K562 (cell line): ENCODE measurements around the gene TUT4. TPM values are rescaled to one million over a fixed set of nuclear protein-coding genes. Genes with fewer than 3 reads are reported as not detected.

ENCODE experiments used
- ATAC-seq: fragments of 200-7000 bp; cut with Tn5 transposase; 3 replicates; pipeline ENCODE4 v1.9.1; 2020; ENCODE audit warnings: moderate library complexity
- BruUV-seq: library from RNA; stranded (reverse); fragments of 400-500 nt; replicated peaks from 2 replicates; lab custom pipeline; 2021; lab: Mats Ljungman, UMichigan
- CTCF ChIA-PET: fragments of 300-600 bp; formaldehyde crosslinking; extraction: SDS; loops from one replicate; lab custom pipeline; 2021; ENCODE audit warnings: low intra/inter-chr PET ratio; lab: Yijun Ruan, JAX
- POLR2A ChIA-PET: fragments of 300-600, 350-650 bp; sonication (Branson Sonifier 250); formaldehyde crosslinking; extraction: SDS; loops from one replicate; lab custom pipeline; 2021; ENCODE audit warnings: antibody characterized with exemption, inconsistent platforms; lab: Yijun Ruan, JAX
- DNase-seq, 4 experiments: peaks; one replicate each; pipeline versions ENCODE4 v3.0.0 to v3.0.0-alpha.2; 2011 to 2018; ENCODE audit warnings: low spot score in 3 of 4, mixed read lengths in 3 of 4; ENCODE audit errors: extremely low read depth in 1 of 4
- FAIRE-seq: peaks from 2 replicates; lab custom pipeline; 2011; peaks lifted over from hg19 to GRCh38; lab: Jason Lieb, UNC
- H2AFZ ChIP-seq: 2 replicates; pipeline ENCODE4 v1.6.0; 2011; ENCODE audit warnings: low read depth, low read length, control low read depth, inconsistent platforms
- H3K27ac ChIP-seq: fragments of 200-600 bp; 3 replicates; pipeline ENCODE4 v1.8.0; 2011; ENCODE audit warnings: low read depth, mild to moderate bottlenecking, control low read depth, inconsistent platforms, low read length, moderate library complexity, mixed read lengths; ENCODE audit errors: extremely low read depth
- H3K27me3 ChIP-seq, 2 experiments: fragments of 300-600 bp in 1 of 2; 2 replicates in 1 of 2; 3 replicates in 1 of 2; pipeline versions ENCODE4 v1.6.0 to v1.8.0; 2011; ENCODE audit warnings: inconsistent platforms in 2 of 2, low read length in 2 of 2, mild to moderate bottlenecking in 1 of 2, mixed read lengths in 1 of 2, moderate library complexity in 1 of 2; ENCODE audit not compliant: control insufficient read depth in 2 of 2, insufficient read depth in 2 of 2
- H3K36me3 ChIP-seq: fragments of 300-600 bp; 3 replicates; pipeline ENCODE4 v1.8.0; 2011; ENCODE audit warnings: mild to moderate bottlenecking, low read length, inconsistent platforms; ENCODE audit not compliant: control insufficient read depth, insufficient read depth
- H3K4me1 ChIP-seq, 2 experiments: fragments of 200-600 bp in 1 of 2; replicated peaks in 1 of 2; 2 replicates in 1 of 2; 3 replicates in 1 of 2; pipeline versions ENCODE4 v1.5.1 to v1.8.0; 2011; ENCODE audit warnings: inconsistent platforms in 2 of 2, low read length in 2 of 2, mild to moderate bottlenecking in 1 of 2, mixed read lengths in 1 of 2, moderate library complexity in 1 of 2; ENCODE audit not compliant: control insufficient read depth in 2 of 2, insufficient read depth in 2 of 2
- H3K4me2 ChIP-seq: 2 replicates; pipeline ENCODE4 v1.6.1; 2011; ENCODE audit warnings: low read length, control low read depth, inconsistent platforms, mixed read lengths; ENCODE audit not compliant: insufficient read depth
- H3K4me3 ChIP-seq: fragments of 200-600 bp; sonication (generic), shearing (Covaris generic); 2 replicates; pipeline ENCODE4 v1.5.1; 2016; ENCODE audit warnings: control low read depth, inconsistent platforms
- H3K79me2 ChIP-seq: fragments of 200-600 bp; 3 replicates; pipeline ENCODE4 v1.8.0; 2011; ENCODE audit warnings: low read length, inconsistent platforms; ENCODE audit not compliant: control insufficient read depth, insufficient read depth
- H3K9ac ChIP-seq, 2 experiments: 2 replicates each; pipeline versions ENCODE4 v1.6.0 to v1.6.1; 2011; ENCODE audit warnings: low read depth in 2 of 2, low read length in 2 of 2, control low read depth in 1 of 2, inconsistent platforms in 1 of 2, mild to moderate bottlenecking in 1 of 2, mixed read lengths in 1 of 2; ENCODE audit not compliant: insufficient read depth in 1 of 2
- H3K9me1 ChIP-seq: one replicate; pipeline ENCODE4 v1.6.0; 2011; ENCODE audit warnings: inconsistent platforms, mild to moderate bottlenecking, low read length, moderate library complexity; ENCODE audit not compliant: control insufficient read depth, insufficient read depth
- H3K9me3 ChIP-seq: replicated peaks from 2 replicates; pipeline ENCODE4 v1.5.1; 2011; ENCODE audit warnings: low read depth, low read length, inconsistent platforms; ENCODE audit not compliant: control insufficient read depth, insufficient read depth
- H4K20me1 ChIP-seq: replicated peaks from 2 replicates; pipeline ENCODE4 v1.6.1; 2011; ENCODE audit warnings: low read length, inconsistent platforms, mixed read lengths; ENCODE audit not compliant: control insufficient read depth, insufficient read depth
- BACH1 ChIP-seq: fragments of 200-800 bp; sonication (Bioruptor generic); IDR thresholded peaks from 2 replicates; pipeline ENCODE4 v1.6.1; 2016; ENCODE audit warnings: missing genetic modification characterization, missing compliant biosample characterization
- CBFA2T3 ChIP-seq: fragments of 450-650 bp; IDR thresholded peaks from 2 replicates; pipeline ENCODE4 v1.6.1; 2017
- CC2D1A ChIP-seq: fragments of 450-650 bp; IDR thresholded peaks from 2 replicates; pipeline ENCODE4 v1.6.1; 2017; ENCODE audit warnings: mild to moderate bottlenecking
- EGR1 ChIP-seq: fragments of 450-650 bp; conservative IDR thresholded peaks from 2 replicates; pipeline ENCODE4 v1.6.1; 2017; ENCODE audit warnings: mild to moderate bottlenecking
- EHMT2 ChIP-seq: fragments of 450-650 bp; IDR thresholded peaks from 2 replicates; pipeline ENCODE4 v1.6.1; 2018; ENCODE audit warnings: antibody characterized with exemption
- L3MBTL2 ChIP-seq: fragments of 450-650 bp; IDR thresholded peaks from 2 replicates; pipeline ENCODE4 v1.6.1; 2016; ENCODE audit warnings: mild to moderate bottlenecking, moderate library complexity
- MBD2 ChIP-seq: sonication (generic); IDR thresholded peaks from 2 replicates; pipeline ENCODE4 v1.6.1; 2016; ENCODE audit warnings: low read depth, borderline replicate concordance
- NFATC3 ChIP-seq: fragments of 450-650 bp; IDR thresholded peaks from 2 replicates; pipeline ENCODE4 v1.6.1; 2017; ENCODE audit warnings: mild to moderate bottlenecking
- PCBP1 ChIP-seq: fragments of 200-400 bp; formaldehyde crosslinking; IDR thresholded peaks from 2 replicates; pipeline ENCODE4 v1.6.1; 2018; ENCODE audit warnings: mild to moderate bottlenecking, low read depth, low read length; ENCODE audit not compliant: poor library complexity, severe bottlenecking
- PRPF4 ChIP-seq: fragments of 200-400 bp; formaldehyde crosslinking; IDR thresholded peaks from one replicate; pipeline ENCODE4 v1.6.1; 2017; ENCODE audit warnings: low read length, low read depth, mild to moderate bottlenecking; ENCODE audit not compliant: insufficient read depth, poor library complexity, severe bottlenecking
- RBM22 ChIP-seq: fragments of 200-400 bp; formaldehyde crosslinking; IDR thresholded peaks from 2 replicates; pipeline ENCODE4 v1.6.1; 2018; ENCODE audit warnings: low read length, low read depth; ENCODE audit not compliant: poor library complexity, severe bottlenecking
- RHOXF2B ChIP-seq: fragments of 250-450 bp; sonication (Bioruptor Pico); conservative IDR thresholded peaks from 2 replicates; pipeline ENCODE4 v1.5.1; 2021
- SRSF9 ChIP-seq: fragments of 200-400 bp; formaldehyde crosslinking; IDR thresholded peaks from 2 replicates; pipeline ENCODE4 v1.6.1; 2017; ENCODE audit warnings: low read depth, low read length, borderline replicate concordance
- TCF7 ChIP-seq: sonication (generic); IDR thresholded peaks from 2 replicates; pipeline ENCODE4 v1.6.1; 2016; ENCODE audit warnings: antibody characterized with exemption, borderline replicate concordance
- WHSC1 ChIP-seq: IDR thresholded peaks from one replicate; pipeline ENCODE4 v1.6.1; 2012; ENCODE audit warnings: low read length, control low read depth, inconsistent platforms
- ZNF263 ChIP-seq: sonication (generic); formaldehyde crosslinking; IDR thresholded peaks from 2 replicates; pipeline ENCODE4 v1.8.0; 2022; ENCODE audit warnings: mild to moderate bottlenecking, missing genetic modification reagents, borderline replicate concordance
- ZNF561 ChIP-seq: fragments of 450-650 bp; formaldehyde crosslinking; conservative IDR thresholded peaks from 2 replicates; pipeline ENCODE4 v1.4.0; 2020; ENCODE audit warnings: mild to moderate bottlenecking, moderate library complexity
- ZSCAN32 ChIP-seq: fragments of 450-650 bp; formaldehyde crosslinking; IDR thresholded peaks from 2 replicates; pipeline ENCODE4 v1.4.0; 2020; ENCODE audit warnings: mild to moderate bottlenecking, moderate library complexity
- WGBS: fragments of 100-300 bp; shearing (Covaris generic); methylation state at CpG from one replicate; pipeline ENCODE4 v1.1.6; 2016; ENCODE audit warnings: low coverage, mixed read lengths; ENCODE audit not compliant: insufficient coverage; ENCODE audit errors: missing lambda C conversion rate; 5-methylcytosine and 5-hydroxymethylcytosine counted together
- in situ Hi-C: fragments of 300-500 bp; cut with MboI; formaldehyde crosslinking; loops from 4 replicates; pipeline ENCODE4 v1.15.0; 2018; ENCODE audit warnings: inconsistent platforms, mixed read lengths
- intact Hi-C: fragments of 100-400 bp; cut with micrococcal nuclease; formaldehyde crosslinking; loops from 2 replicates; pipeline ENCODE4 v1.14.2; 2022
- polyA plus RNA-seq, 8 experiments: library from polyadenylated mRNA; depleted of rRNA in 4 of 8; stranded (reverse) in 5 of 8; unstranded in 3 of 8; fragments of >200 nt; fragmentation: Nextera tagmentation in 2 of 8; fragmentation: Illumina TruSeq in 1 of 8; extraction: Ambion mirVana in 2 of 8; extraction: Trizol in 1 of 8; gene quantifications; 2 replicates each; pipeline versions ENCODE4 v1.2.1 to v1.2.3, GENCODE V29; 2011 to 2014; ENCODE audit warnings: inconsistent platforms in 1 of 8, missing spikeins in 1 of 8
- total RNA-seq, 7 experiments: library from RNA; depleted of rRNA in 6 of 7; stranded (reverse); fragments of >200 nt in 6 of 7; fragmentation: Illumina TruSeq in 2 of 7; extraction: Trizol in 2 of 7; gene quantifications; 2 replicates each; pipeline versions ENCODE4 v1.2.1 to v1.2.3, GENCODE V29; 2011 to 2021; ENCODE audit warnings: low replicate concordance in 1 of 7
- TF ChIP-seq, protein P1 (sequence below): sonication (generic); formaldehyde crosslinking; IDR thresholded peaks from 2 replicates; pipeline ENCODE4 v1.8.0; 2022; ENCODE audit warnings: missing genetic modification reagents, mild to moderate bottlenecking, moderate library complexity, borderline replicate concordance
- TF ChIP-seq, protein P2 (sequence below): fragments of 250-450 bp; sonication (Bioruptor Pico); IDR thresholded peaks from 2 replicates; pipeline ENCODE4 v1.5.0; 2021
- TF ChIP-seq, protein P3 (sequence below): fragments of 250-450 bp; sonication (Bioruptor Pico); IDR thresholded peaks from 2 replicates; pipeline ENCODE4 v1.5.1; 2021; ENCODE audit warnings: mild to moderate bottlenecking

TUT4 gene
- total and polyA plus RNA-seq, 9 of the 15 experiments (the other 6 are each of a cell fraction or from before 2014, with no cell fraction given): 15.8 to 53.5 (median 36.7) TPM

DNA sequence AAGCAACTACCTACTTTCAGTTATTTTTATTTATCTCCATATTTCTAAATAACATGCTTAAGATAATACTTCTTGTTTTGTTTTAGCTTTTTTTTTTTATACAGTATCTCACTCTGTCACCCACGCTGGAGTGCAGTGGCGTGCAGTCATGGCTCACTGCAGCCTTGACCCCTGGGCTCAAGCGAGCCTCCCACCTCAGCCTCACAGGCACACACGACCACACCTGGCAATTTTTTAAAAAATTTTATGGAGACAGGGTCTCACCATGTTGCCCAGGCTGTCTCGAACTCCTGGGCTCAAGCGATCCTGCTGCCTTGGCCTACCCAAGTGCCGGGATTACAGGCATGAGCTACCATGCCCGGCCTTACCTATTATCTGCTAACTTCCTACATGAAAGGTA is 20.6 kb downstream of the TUT4 start:
- FAIRE-seq: no peak
- POLR2A ChIA-PET: interaction anchor here (0.7 to 2.6 kb wide), 4 partner anchors 10 to 23 kb away, joined by 3 to 11 read pairs (median 4); partner anchors contain the start of gene TUT4
- H3K79me2 ChIP-seq: peaks cover 81% of the 10 kb centered on the region
- TF ChIP-seq CBFA2T3: peak; percentile 29; the same call in 1 of the 2 replicates
- no peak for TF ChIP-seq PCBP1
- no peak for TF ChIP-seq WHSC1
- TF ChIP-seq CC2D1A: no peak
- TF ChIP-seq TCF7: no peak
- TF ChIP-seq, protein P1, sequence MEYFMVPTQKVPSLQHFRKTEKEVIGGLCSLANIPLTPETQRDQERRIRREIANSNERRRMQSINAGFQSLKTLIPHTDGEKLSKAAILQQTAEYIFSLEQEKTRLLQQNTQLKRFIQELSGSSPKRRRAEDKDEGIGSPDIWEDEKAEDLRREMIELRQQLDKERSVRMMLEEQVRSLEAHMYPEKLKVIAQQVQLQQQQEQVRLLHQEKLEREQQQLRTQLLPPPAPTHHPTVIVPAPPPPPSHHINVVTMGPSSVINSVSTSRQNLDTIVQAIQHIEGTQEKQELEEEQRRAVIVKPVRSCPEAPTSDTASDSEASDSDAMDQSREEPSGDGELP (CRISPR knock-in tag): no peak
- TF ChIP-seq RHOXF2B (CRISPR knock-in tag): no peak
- TF ChIP-seq NFATC3: peak; percentile 16; the same call in 1 of the 2 replicates
- no peak for TF ChIP-seq SRSF9
- TF ChIP-seq EHMT2: no peak
- no peak for TF ChIP-seq ZNF263 (CRISPR knock-in tag)
- TF ChIP-seq BACH1 (tag): no peak
- TF ChIP-seq RBM22: no peak
- no peak for TF ChIP-seq MBD2
- TF ChIP-seq PRPF4: no peak
- TF ChIP-seq, protein P2, sequence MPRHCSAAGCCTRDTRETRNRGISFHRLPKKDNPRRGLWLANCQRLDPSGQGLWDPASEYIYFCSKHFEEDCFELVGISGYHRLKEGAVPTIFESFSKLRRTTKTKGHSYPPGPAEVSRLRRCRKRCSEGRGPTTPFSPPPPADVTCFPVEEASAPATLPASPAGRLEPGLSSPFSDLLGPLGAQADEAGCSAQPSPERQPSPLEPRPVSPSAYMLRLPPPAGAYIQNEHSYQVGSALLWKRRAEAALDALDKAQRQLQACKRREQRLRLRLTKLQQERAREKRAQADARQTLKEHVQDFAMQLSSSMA (CRISPR knock-in tag): no peak
- TF ChIP-seq, protein P3, sequence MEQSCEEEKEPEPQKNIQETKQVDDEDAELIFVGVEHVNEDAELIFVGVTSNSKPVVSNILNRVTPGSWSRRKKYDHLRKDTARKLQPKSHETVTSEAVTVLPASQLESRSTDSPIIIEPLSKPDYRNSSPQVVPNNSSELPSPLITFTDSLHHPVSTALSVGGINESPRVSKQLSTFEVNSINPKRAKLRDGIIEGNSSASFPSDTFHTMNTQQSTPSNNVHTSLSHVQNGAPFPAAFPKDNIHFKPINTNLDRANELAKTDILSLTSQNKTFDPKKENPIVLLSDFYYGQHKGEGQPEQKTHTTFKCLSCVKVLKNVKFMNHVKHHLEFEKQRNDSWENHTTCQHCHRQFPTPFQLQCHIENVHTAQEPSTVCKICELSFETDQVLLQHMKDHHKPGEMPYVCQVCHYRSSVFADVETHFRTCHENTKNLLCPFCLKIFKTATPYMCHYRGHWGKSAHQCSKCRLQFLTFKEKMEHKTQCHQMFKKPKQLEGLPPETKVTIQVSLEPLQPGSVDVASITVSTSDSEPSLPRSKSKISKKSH: no peak
- no peak for TF ChIP-seq ZNF561 (CRISPR knock-in tag)
- TF ChIP-seq EGR1: 0 out of 2 replicates have a peak, but pooled peaks have one; percentile 26
- TF ChIP-seq L3MBTL2: no peak
- TF ChIP-seq ZSCAN32 (CRISPR knock-in tag): no peak

More for the DNA sequence above, 20.6 kb downstream of the TUT4 start:
- no peaks in the 10 kb centered on the region for H4K20me1 ChIP-seq
- H3K9me3 ChIP-seq: 0 out of 2 replicates have a peak, but pooled peaks cover 2% of the 10 kb centered on the region
- H3K27ac ChIP-seq: peak overlapping the region; percentile 57
- peak overlapping the region; percentile 37 for H2AFZ ChIP-seq
- CTCF ChIA-PET: no interaction called here
- H3K27me3 ChIP-seq: no peaks in the 10 kb centered on the region
- no peak for DNase-seq
- BruUV-seq: no TSS peak
- 56% methylated on average over 8 of the region's 8 CpGs for WGBS
- H3K4me2 ChIP-seq: peak overlapping the region; percentile 33; the same call in 1 of the 2 replicates
- peak; percentile 52 for ATAC-seq
- no peaks in the 10 kb centered on the region for H3K9me1 ChIP-seq
- no peak overlapping the region for H3K4me3 ChIP-seq
- H3K4me1 ChIP-seq: peaks cover 13 to 14% of the 10 kb centered on the region in 2 experiments
- intact Hi-C loops (loop anchor here (2.0 kb wide), 1 partner anchor 21 kb away; the partner anchor contains the start of gene TUT4), in situ Hi-C loops (no loop called here)
- peaks cover 3% of the 10 kb centered on the region; the same call in 1 of the 3 replicates for H3K36me3 ChIP-seq
- peak overlapping the region; percentile 24 to 80 for H3K9ac ChIP-seq
